NCI-H82 (cell line): ENCODE data around the gene IVNS1ABP.
"Not testable (repeated sequence)": the region's sequence is repeated elsewhere in the genome, so short reads cannot be mapped to it uniquely, and the experiment has no call there.

ENCODE experiments used
- DNase-seq: peaks from one replicate; lab custom pipeline; 2025; lab: John Stamatoyannopoulos, UW

The IVNS1ABP gene

GRCh38 chr1:185292237-185292636, 24.8 kb downstream of the IVNS1ABP start:
- peak; percentile 46 for DNase-seq

GRCh38 chr1:185291652-185292051, 25.4 kb downstream of the IVNS1ABP start:
- peak; percentile 91 for DNase-seq

- DNase-seq, result no peak
These were observed 25.9 kb downstream of the IVNS1ABP start for GRCh38 chr1:185291159-185291558.

GRCh38 chr1:185289880-185290279, 27.2 kb downstream of the IVNS1ABP start:
- DNase-seq, result no peak

GRCh38 chr1:185288435-185288834, 28.6 kb downstream of the IVNS1ABP start:
- no peak for DNase-seq

- DNase-seq, result no peak
These were observed 29.6 kb downstream of the IVNS1ABP start for GRCh38 chr1:185287451-185287850.

GRCh38 chr1:185284533-185285276, 32.3 kb downstream of the IVNS1ABP start:
- DNase-seq, result no peak

- DNase-seq, result no peak
These were observed 32.9 kb downstream of the IVNS1ABP start for GRCh38 chr1:185284116-185284515.

- no peak for DNase-seq
These were observed 35.8 kb downstream of the IVNS1ABP start for GRCh38 chr1:185281245-185281644.

GRCh38 chr1:185280589-185280988, 36.5 kb downstream of the IVNS1ABP start:
- DNase-seq, result no peak

- DNase-seq, result no peak
These were observed 37.5 kb downstream of the IVNS1ABP start for GRCh38 chr1:185279571-185279970.

GRCh38 chr1:185271921-185272320, 45.1 kb downstream of the IVNS1ABP start:
- DNase-seq, result no peak

- DNase-seq, result no peak
These were observed 48.7 kb downstream of the IVNS1ABP start for GRCh38 chr1:185268352-185268751.

- DNase-seq, result no peak
These were observed 49.3 kb downstream of the IVNS1ABP start for GRCh38 chr1:185267701-185268100.

- DNase-seq, result no peak
These were observed 49.7 kb downstream of the IVNS1ABP start for GRCh38 chr1:185267301-185267700.

GRCh38 chr1:185265314-185265713, 51.7 kb downstream of the IVNS1ABP start:
- DNase-seq, result no peak

GRCh38 chr1:185263780-185264179, 53.3 kb downstream of the IVNS1ABP start:
- DNase-seq, result no peak

- no peak for DNase-seq
These were observed 53.8 kb downstream of the IVNS1ABP start for GRCh38 chr1:185263292-185263691.

GRCh38 chr1:185262151-185262550, 54.9 kb downstream of the IVNS1ABP start:
- DNase-seq, result no peak

GRCh38 chr1:185260611-185261010, 56.4 kb downstream of the IVNS1ABP start:
- DNase-seq, result no peak

GRCh38 chr1:185258676-185259075, 58.4 kb downstream of the IVNS1ABP start:
- DNase-seq, result no peak

GRCh38 chr1:185257950-185258208, 59.2 kb downstream of the IVNS1ABP start:
- DNase-seq, result no peak

GRCh38 chr1:185257116-185257949, 59.7 kb downstream of the IVNS1ABP start:
- DNase-seq, result not testable (repeated sequence)

GRCh38 chr1:185255595-185255994, 61.4 kb downstream of the IVNS1ABP start:
- DNase-seq, result not testable (repeated sequence)
